Sigmoid colon (tissue), 4 donors: ENCODE measurements around the gene MST1.
"Not testable (repeated sequence)": the region's sequence is repeated elsewhere in the genome, so short reads cannot be mapped to it uniquely, and the experiment has no call there.

ENCODE experiments used
- EP300 ChIP-seq, 4 donors: sonication (generic); formaldehyde crosslinking; IDR thresholded peaks; one replicate each; pipeline ENCODE4 v1.6.1; 2017; ENCODE audit warnings: antibody characterized with exemption in 4 of 4
- POLR2AphosphoS5 ChIP-seq, 4 donors: sonication (generic); formaldehyde crosslinking; IDR thresholded peaks; one replicate each; pipeline ENCODE4 v1.6.1; 2017; ENCODE audit warnings: antibody characterized with exemption in 4 of 4
- TF ChIP-seq, protein P1 (sequence below), 4 experiments: fragments of 450-650 bp in 3 of 4; fragments of 200-600 bp in 1 of 4; IDR thresholded peaks; one replicate each; pipeline ENCODE4 v1.5.1; 2016 to 2019; ENCODE audit warnings: antibody characterized with exemption in 4 of 4, mild to moderate bottlenecking in 3 of 4, moderate library complexity in 2 of 4

DNA sequence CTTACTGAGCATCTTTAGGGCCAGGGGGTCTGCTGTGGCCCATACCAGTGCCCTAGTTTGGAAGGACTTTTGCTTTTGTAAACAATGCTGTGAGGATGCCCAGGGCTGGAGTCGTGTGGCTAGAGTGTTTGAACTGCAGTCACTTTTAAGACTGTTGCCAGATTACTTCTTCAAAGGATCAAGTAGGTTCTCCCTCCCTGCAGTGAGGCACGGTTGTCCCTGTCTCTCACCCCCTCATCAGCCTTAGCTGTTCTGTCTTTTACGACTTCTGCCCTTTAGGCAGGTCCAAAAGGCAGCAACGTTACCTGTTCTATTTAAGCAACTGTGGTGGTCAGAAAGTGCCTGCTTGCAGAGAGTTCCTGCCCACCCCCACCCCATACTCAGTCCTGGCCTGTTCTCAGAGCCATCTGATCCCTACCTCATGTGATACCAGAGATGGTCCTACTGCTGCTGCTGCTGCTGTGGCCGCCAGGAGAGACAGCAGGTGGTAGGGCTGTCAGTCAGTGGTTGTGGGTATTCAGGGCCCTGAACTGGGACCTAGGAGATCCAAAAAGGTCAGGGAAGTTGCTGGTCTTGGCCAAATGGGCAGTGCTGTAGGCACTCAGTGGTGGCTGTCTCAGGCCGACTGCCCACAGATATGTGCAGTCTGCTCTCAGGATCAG is 5.3 kb upstream of the MST1 start:
- TF ChIP-seq, protein P1, sequence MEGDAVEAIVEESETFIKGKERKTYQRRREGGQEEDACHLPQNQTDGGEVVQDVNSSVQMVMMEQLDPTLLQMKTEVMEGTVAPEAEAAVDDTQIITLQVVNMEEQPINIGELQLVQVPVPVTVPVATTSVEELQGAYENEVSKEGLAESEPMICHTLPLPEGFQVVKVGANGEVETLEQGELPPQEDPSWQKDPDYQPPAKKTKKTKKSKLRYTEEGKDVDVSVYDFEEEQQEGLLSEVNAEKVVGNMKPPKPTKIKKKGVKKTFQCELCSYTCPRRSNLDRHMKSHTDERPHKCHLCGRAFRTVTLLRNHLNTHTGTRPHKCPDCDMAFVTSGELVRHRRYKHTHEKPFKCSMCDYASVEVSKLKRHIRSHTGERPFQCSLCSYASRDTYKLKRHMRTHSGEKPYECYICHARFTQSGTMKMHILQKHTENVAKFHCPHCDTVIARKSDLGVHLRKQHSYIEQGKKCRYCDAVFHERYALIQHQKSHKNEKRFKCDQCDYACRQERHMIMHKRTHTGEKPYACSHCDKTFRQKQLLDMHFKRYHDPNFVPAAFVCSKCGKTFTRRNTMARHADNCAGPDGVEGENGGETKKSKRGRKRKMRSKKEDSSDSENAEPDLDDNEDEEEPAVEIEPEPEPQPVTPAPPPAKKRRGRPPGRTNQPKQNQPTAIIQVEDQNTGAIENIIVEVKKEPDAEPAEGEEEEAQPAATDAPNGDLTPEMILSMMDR (IDR thresholded peaks at IDR 0.05) = not testable (repeated sequence)
- TF ChIP-seq EP300, POLR2AphosphoS5 (IDR thresholded peaks at IDR 0.05): not testable (repeated sequence)
